Hepatocyte (in vitro differentiated cells): ENCODE results near the gene CCDC68.

Source experiments
- EZH2 ChIP-seq: fragments of 200-600 bp; sonication (generic); IDR thresholded peaks from 2 replicates; pipeline ENCODE4 v1.6.1; 2016; ENCODE audit warnings: antibody characterized with exemption, mild to moderate bottlenecking, borderline replicate concordance
- TF ChIP-seq, protein P1 (sequence below): fragments of 200-600 bp; sonication (generic); IDR thresholded peaks from 2 replicates; pipeline ENCODE4 v1.5.1; 2016; ENCODE audit warnings: antibody characterized with exemption, mild to moderate bottlenecking; ENCODE audit not compliant: poor library complexity

- TF ChIP-seq, protein P1, sequence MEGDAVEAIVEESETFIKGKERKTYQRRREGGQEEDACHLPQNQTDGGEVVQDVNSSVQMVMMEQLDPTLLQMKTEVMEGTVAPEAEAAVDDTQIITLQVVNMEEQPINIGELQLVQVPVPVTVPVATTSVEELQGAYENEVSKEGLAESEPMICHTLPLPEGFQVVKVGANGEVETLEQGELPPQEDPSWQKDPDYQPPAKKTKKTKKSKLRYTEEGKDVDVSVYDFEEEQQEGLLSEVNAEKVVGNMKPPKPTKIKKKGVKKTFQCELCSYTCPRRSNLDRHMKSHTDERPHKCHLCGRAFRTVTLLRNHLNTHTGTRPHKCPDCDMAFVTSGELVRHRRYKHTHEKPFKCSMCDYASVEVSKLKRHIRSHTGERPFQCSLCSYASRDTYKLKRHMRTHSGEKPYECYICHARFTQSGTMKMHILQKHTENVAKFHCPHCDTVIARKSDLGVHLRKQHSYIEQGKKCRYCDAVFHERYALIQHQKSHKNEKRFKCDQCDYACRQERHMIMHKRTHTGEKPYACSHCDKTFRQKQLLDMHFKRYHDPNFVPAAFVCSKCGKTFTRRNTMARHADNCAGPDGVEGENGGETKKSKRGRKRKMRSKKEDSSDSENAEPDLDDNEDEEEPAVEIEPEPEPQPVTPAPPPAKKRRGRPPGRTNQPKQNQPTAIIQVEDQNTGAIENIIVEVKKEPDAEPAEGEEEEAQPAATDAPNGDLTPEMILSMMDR = no peak
- no peak for TF ChIP-seq EZH2
Observed at GRCh38 chr18:54916507-54916906, 42.8 kb downstream of the CCDC68 start.
